HEK293T (cell line): ENCODE measurements around the gene SYF2.

Experiments used
- CTCF ChIA-PET: fragments of 350-600 bp; formaldehyde crosslinking; extraction: SDS; loops from one replicate; lab custom pipeline; 2021; ENCODE audit warnings: antibody characterized with exemption, inconsistent platforms; lab: Yijun Ruan, JAX
- POLR2A ChIA-PET: fragments of 350-600 bp; formaldehyde crosslinking; extraction: SDS; loops from one replicate; lab custom pipeline; 2020; ENCODE audit warnings: antibody characterized with exemption, inconsistent platforms; lab: Yijun Ruan, JAX
- DNase-seq: peaks from one replicate; pipeline ENCODE4 v3.0.0; 2012; ENCODE audit warnings: mixed read lengths; ENCODE audit errors: extremely low spot score
- ARNT ChIP-seq: fragments of 450-650 bp; IDR thresholded peaks from 2 replicates; pipeline ENCODE4 v1.6.1; 2017; ENCODE audit warnings: mild to moderate bottlenecking
- BHLHE40 ChIP-seq: fragments of 450-650 bp; IDR thresholded peaks from 2 replicates; pipeline ENCODE4 v1.6.1; 2016; ENCODE audit warnings: mild to moderate bottlenecking, moderate library complexity, borderline replicate concordance
- CTBP1 ChIP-seq: fragments of 450-650 bp; IDR thresholded peaks from 2 replicates; pipeline ENCODE4 v1.6.1; 2016; ENCODE audit warnings: borderline replicate concordance
- ELF4 ChIP-seq: fragments of 450-650 bp; IDR thresholded peaks from 2 replicates; pipeline ENCODE4 v1.6.1; 2017; ENCODE audit warnings: antibody characterized with exemption
- FOXA1 ChIP-seq: fragments of 450-650 bp; IDR thresholded peaks from 2 replicates; pipeline ENCODE4 v1.6.1; 2016; ENCODE audit warnings: mild to moderate bottlenecking
- FOXK2 ChIP-seq: fragments of 450-650 bp; IDR thresholded peaks from 2 replicates; pipeline ENCODE4 v1.6.1; 2016; ENCODE audit warnings: mild to moderate bottlenecking
- FOXM1 ChIP-seq: fragments of 450-650 bp; IDR thresholded peaks from 2 replicates; pipeline ENCODE4 v1.6.1; 2017; ENCODE audit warnings: mild to moderate bottlenecking, borderline replicate concordance
- HDGF ChIP-seq: fragments of 450-650 bp; IDR thresholded peaks from 2 replicates; pipeline ENCODE4 v1.6.1; 2017; ENCODE audit warnings: antibody characterized with exemption, borderline replicate concordance
- L3MBTL2 ChIP-seq: fragments of 450-650 bp; conservative IDR thresholded peaks from 2 replicates; pipeline ENCODE4 v1.6.1; 2016; ENCODE audit warnings: mild to moderate bottlenecking
- LEF1 ChIP-seq: fragments of 450-650 bp; IDR thresholded peaks from 2 replicates; pipeline ENCODE4 v1.6.1; 2017; ENCODE audit warnings: mild to moderate bottlenecking, borderline replicate concordance
- NFRKB ChIP-seq: fragments of 450-650 bp; IDR thresholded peaks from 2 replicates; pipeline ENCODE4 v1.6.1; 2016; ENCODE audit warnings: mild to moderate bottlenecking, moderate library complexity
- PKNOX1 ChIP-seq: fragments of 450-650 bp; IDR thresholded peaks from 2 replicates; pipeline ENCODE4 v1.6.1; 2016
- SP1 ChIP-seq: fragments of 450-650 bp; IDR thresholded peaks from 2 replicates; pipeline ENCODE4 v1.6.1; 2017
- SUZ12 ChIP-seq: fragments of 450-650 bp; IDR thresholded peaks from 2 replicates; pipeline ENCODE4 v1.6.1; 2016; ENCODE audit warnings: mild to moderate bottlenecking
- TARDBP ChIP-seq: fragments of 450-650 bp; IDR thresholded peaks from 2 replicates; pipeline ENCODE4 v1.6.1; 2016
- ZNF384 ChIP-seq: fragments of 450-650 bp; IDR thresholded peaks from 2 replicates; pipeline ENCODE4 v1.6.1; 2016

The SYF2 gene

GRCh38 chr1:25247024-25247828 is 14.9 kb upstream of the SYF2 start, which contains the start of gene RSRP1:
Gene RSRP1 (minus strand): TSS chr1:25247454. CDS start chr1:25246963, 491 bp downstream.
- ChIA-PET CTCF (no interaction called here), POLR2A (interaction anchor here (0.5 to 2.4 kb wide), 15 partner anchors 8 to 352 kb away, joined by 3 to 45 read pairs (median 3); partner anchors contain the start of gene SYF2)
- peak; percentile 99 for DNase-seq
- TF ChIP-seq BHLHE40 (no peak), ARNT (no peak), L3MBTL2 (peak; percentile 57), ELF4 (peak; percentile 90)

- TF ChIP-seq HDGF (no peak), SP1 (no peak), SUZ12 (no peak), ARNT (no peak), TARDBP (no peak), BHLHE40 (no peak), ELF4 (no peak), FOXA1 (no peak), ZNF384 (no peak), FOXM1 (no peak), PKNOX1 (no peak), NFRKB (no peak), FOXK2 (no peak), CTBP1 (no peak), LEF1 (no peak), L3MBTL2 (no peak)
- peak; percentile 14 for DNase-seq
- ChIA-PET CTCF (no interaction called here), POLR2A (interaction anchor here (1.0 to 4.0 kb wide), 8 partner anchors 7 to 352 kb away, joined by 3 to 45 read pairs (median 11); partner anchors contain the start of gene SYF2)
These were observed 14.3 kb upstream of the SYF2 start for GRCh38 chr1:25246600-25247023.

- TF ChIP-seq L3MBTL2 = no peak
- no peak for TF ChIP-seq LEF1
- no peak for TF ChIP-seq FOXM1
- TF ChIP-seq ZNF384 = no peak
- TF ChIP-seq NFRKB = no peak
- no peak for TF ChIP-seq SP1
- TF ChIP-seq HDGF = no peak
- no peak for TF ChIP-seq TARDBP
- TF ChIP-seq BHLHE40 = no peak
- TF ChIP-seq CTBP1 = no peak
- no peak for TF ChIP-seq FOXK2
- no peak for TF ChIP-seq SUZ12
- TF ChIP-seq ELF4 = no peak
- no peak for TF ChIP-seq FOXA1
- CTCF ChIA-PET = no interaction called here
- DNase-seq = peak; percentile 19
- POLR2A ChIA-PET = interaction anchor here (0.7 to 4.0 kb wide), 2 partner anchors 14 to 778 kb away, joined by 3 to 33 read pairs; partner anchors contain the start of gene SYF2
These were observed 13.7 kb upstream of the SYF2 start for GRCh38 chr1:25245809-25246599.

GRCh38 chr1:25245393-25245792 is 13.1 kb upstream of the SYF2 start:
- CTCF ChIA-PET = no interaction called here
- no peak for DNase-seq
- POLR2A ChIA-PET = interaction anchor here (0.7 to 4.0 kb wide), 2 partner anchors 13 to 779 kb away, joined by 3 to 33 read pairs; partner anchors contain the start of gene SYF2
- TF ChIP-seq SP1 = no peak
- no peak for TF ChIP-seq TARDBP
- TF ChIP-seq FOXM1 = no peak
- TF ChIP-seq FOXA1 = no peak
- no peak for TF ChIP-seq LEF1
- TF ChIP-seq CTBP1 = no peak
- TF ChIP-seq ARNT = no peak
- TF ChIP-seq ZNF384 = no peak
- no peak for TF ChIP-seq BHLHE40
- TF ChIP-seq ELF4 = no peak
- TF ChIP-seq L3MBTL2 = no peak
- no peak for TF ChIP-seq NFRKB
- no peak for TF ChIP-seq SUZ12
- no peak for TF ChIP-seq FOXK2
- no peak for TF ChIP-seq HDGF
- no peak for TF ChIP-seq PKNOX1

- no peak for DNase-seq
- TF ChIP-seq ZNF384 (no peak), CTBP1 (no peak)
- ChIA-PET POLR2A (interaction anchor here (4.0 kb wide), 1 partner anchor 11 kb away, joined by 33 read pairs; the partner anchor contains the start of gene SYF2), CTCF (interaction anchor here (0.6 kb wide), 1 partner anchor 329 kb away, joined by 3 read pairs; no protein-coding TSS in a partner anchor)
These were observed 11.6 kb upstream of the SYF2 start for GRCh38 chr1:25243907-25244306.
